ENCODE results near the gene CTAGE15.
"Not testable (repeated sequence)": the region's sequence is repeated elsewhere in the genome, so short reads cannot be mapped to it uniquely, and the experiment has no call there.

- TF ChIP-seq EZH2 (IDR thresholded peaks at IDR 0.05; ENCODE audit: low read depth, unreplicated experiment); CREB1 (CRISPR knock-in tag; IDR thresholded peaks at IDR 0.05; ENCODE audit: low read depth); POLR2AphosphoS5 (IDR thresholded peaks at IDR 0.05; ENCODE audit: low read depth); CTCF (conservative IDR thresholded peaks at IDR 0.05; ENCODE audit: low read depth in 2 of 2); REST (IDR thresholded peaks at IDR 0.05; ENCODE audit: unreplicated experiment); ETS1 (IDR thresholded peaks at IDR 0.05); ZNF331 (CRISPR knock-in tag; IDR thresholded peaks at IDR 0.05; ENCODE audit: low read depth): not testable (repeated sequence)
These were observed 49.0 kb downstream of the CTAGE15 start, which contains the start of gene TCAF2 for GRCh38 chr7:143620646-143621045.
